ENCODE results near the gene PHKG1. TPM values are rescaled to one million over a fixed set of nuclear protein-coding genes. Genes with fewer than 3 reads are reported as not detected.
"Not testable (repeated sequence)": the region's sequence is repeated elsewhere in the genome, so short reads cannot be mapped to it uniquely, and the experiment has no call there.

Gene PHKG1
- 0.99 and 1.1 TPM in 2 replicates for total RNA-seq
- long read RNA-seq: 0 reads

DNA sequence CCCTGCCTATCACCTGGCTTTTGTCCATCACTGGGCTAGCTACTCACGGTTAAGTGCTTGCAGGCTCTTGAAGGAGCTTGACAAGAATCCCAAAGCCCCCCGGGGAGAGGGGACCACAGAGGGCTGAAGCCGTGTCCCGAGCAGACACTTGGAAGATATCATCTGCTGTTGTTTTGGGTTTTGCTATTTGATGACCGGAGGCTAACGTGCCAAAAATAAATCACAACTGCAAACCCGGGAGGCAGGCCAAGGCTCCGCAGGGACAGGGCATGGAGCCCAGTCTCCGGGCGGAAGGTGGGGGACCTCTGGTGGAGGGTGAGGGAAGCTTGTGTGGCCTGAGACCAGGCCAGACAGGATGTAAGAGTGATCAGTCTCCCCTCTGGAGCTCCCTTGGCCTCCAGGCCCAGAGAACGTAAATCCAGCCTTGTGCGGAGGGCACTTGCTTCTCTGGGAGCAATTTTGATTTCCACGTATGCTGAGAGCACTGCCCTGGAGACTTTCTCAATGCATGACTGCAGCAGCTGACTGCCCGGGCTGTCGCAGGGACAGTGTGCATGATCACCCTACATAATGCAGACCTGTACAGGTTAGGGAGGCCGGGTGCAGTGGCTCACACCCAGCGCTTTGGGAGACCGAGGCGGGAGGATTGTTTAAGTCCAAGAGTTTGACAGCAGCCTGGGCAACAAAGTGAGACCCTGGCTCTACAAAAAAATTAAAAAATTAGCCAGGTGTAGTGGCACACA is at the start of gene PHKG1:
TSS of gene PHKG1 (minus strand) at position 164 of the 743 bp plus-strand sequence. CDS start 4,011 bp downstream, outside the sequence.
- peaks cover 3% of the 10 kb centered on the region for H3K36me3 Mint-ChIP-seq (ENCODE audit: unreplicated experiment)

DNA sequence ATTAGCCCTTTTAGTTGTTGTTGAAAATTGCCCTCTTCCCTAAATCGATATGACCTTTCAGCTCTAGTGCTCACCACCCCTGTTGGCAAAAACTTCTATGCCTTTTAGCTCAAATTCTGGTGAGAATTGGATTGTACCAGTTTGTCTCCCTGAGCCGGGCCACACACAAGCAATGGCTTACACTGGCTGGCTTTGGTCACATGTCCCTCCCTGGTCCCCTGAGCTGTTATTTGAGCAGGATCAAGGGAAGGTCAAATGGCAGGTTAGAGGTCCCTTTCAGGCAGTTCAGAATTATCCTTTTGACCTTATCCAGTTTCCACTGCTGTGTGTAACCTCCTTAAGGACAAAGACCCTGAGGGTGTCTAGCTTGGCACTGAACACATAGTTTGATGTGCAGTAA is 38.3 kb upstream of the PHKG1 start:
- H3K4me3 Mint-ChIP-seq (ENCODE audit: unreplicated experiment); H3K27ac Mint-ChIP-seq (ENCODE audit: unreplicated experiment); H3K36me3 Mint-ChIP-seq (ENCODE audit: unreplicated experiment); H3K4me1 Mint-ChIP-seq (ENCODE audit: unreplicated experiment); H3K9me3 Mint-ChIP-seq (ENCODE audit: unreplicated experiment); H3K27me3 Mint-ChIP-seq (ENCODE audit: unreplicated experiment); DNase-seq (ENCODE audit: extremely low spot score, unreplicated experiment): not testable (repeated sequence)

More for the DNA sequence above, at the start of gene PHKG1:
- Mint-ChIP-seq H3K27ac (ENCODE audit: unreplicated experiment) (peak within 1 kb of the TSS; percentile 59), H3K9me3 (ENCODE audit: unreplicated experiment) (no peaks in the 10 kb centered on the region), H3K4me1 (ENCODE audit: unreplicated experiment) (peaks cover 13% of the 10 kb centered on the region), H3K27me3 (ENCODE audit: unreplicated experiment) (no peaks in the 10 kb centered on the region), H3K4me3 (ENCODE audit: unreplicated experiment) (no peak within 1 kb of the TSS)
- TF ChIP-seq, protein P1, sequence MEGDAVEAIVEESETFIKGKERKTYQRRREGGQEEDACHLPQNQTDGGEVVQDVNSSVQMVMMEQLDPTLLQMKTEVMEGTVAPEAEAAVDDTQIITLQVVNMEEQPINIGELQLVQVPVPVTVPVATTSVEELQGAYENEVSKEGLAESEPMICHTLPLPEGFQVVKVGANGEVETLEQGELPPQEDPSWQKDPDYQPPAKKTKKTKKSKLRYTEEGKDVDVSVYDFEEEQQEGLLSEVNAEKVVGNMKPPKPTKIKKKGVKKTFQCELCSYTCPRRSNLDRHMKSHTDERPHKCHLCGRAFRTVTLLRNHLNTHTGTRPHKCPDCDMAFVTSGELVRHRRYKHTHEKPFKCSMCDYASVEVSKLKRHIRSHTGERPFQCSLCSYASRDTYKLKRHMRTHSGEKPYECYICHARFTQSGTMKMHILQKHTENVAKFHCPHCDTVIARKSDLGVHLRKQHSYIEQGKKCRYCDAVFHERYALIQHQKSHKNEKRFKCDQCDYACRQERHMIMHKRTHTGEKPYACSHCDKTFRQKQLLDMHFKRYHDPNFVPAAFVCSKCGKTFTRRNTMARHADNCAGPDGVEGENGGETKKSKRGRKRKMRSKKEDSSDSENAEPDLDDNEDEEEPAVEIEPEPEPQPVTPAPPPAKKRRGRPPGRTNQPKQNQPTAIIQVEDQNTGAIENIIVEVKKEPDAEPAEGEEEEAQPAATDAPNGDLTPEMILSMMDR (IDR thresholded peaks at IDR 0.05): peak; percentile 49
- peak; percentile 87 for DNase-seq (ENCODE audit: extremely low spot score, unreplicated experiment)

DNA sequence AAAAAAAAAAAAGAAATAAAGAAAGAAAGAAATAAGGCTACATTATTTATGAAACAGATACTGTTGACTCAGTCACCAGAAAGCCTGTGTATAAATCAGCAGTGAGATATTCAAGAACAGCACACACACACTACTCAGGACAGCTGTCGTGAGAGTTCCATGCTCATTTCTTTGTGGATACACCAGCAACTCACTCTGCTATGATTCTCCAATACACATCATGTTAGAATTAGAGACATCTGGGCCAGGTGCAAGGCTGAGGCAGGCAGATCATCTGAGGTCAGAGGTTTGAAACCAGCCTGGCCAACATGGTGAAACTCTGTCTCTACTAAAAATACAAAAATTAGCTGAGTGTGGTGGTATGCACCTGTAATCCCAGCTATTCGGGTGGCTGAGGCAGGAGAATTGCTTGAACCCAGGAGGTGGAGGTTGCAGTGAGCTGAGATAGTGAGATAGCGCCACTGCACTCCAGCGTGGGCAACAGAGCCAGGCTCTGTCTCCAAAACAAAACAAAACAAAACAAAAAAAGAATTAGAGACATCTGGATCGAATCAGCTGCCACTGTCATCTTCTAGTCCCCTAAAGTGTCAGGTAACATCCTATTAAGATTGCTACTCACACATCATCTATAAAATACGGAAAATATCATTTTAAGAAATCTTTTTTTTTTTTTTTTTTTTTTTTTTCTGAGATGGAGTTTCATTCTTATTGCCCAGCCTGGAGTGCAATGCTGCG is 34.7 kb upstream of the PHKG1 start:
- no peak for DNase-seq (ENCODE audit: extremely low spot score, unreplicated experiment)
- no peak overlapping the region for H3K27ac Mint-ChIP-seq (ENCODE audit: unreplicated experiment)
- no peak overlapping the region for H3K4me3 Mint-ChIP-seq (ENCODE audit: unreplicated experiment)
- no peaks in the 10 kb centered on the region for H3K36me3 Mint-ChIP-seq (ENCODE audit: unreplicated experiment)
- H3K27me3 Mint-ChIP-seq (ENCODE audit: unreplicated experiment): no peaks in the 10 kb centered on the region
- H3K9me3 Mint-ChIP-seq (ENCODE audit: unreplicated experiment): no peaks in the 10 kb centered on the region
- TF ChIP-seq, protein P1 (IDR thresholded peaks at IDR 0.05): no peak
- no peaks in the 10 kb centered on the region for H3K4me1 Mint-ChIP-seq (ENCODE audit: unreplicated experiment)

DNA sequence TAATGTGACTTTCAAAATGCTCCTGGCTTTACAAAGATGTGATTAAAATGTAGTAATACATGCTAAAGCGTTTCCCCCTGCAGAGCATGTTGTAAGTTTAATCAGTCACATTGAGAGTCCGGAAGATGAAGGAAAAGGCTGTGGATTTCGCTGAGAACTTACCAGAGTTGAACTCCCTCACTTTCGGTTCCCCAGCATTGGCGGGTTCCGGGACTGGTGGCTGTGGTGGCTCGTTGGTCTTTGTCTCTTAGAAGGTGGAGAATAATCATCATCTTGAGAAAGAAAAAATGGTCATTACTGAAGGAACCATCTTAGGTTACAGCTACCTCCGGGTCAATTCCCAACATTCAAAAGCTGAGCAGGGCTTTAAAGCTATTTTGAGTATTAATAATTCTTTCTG is 33.1 kb upstream of the PHKG1 start:
- Mint-ChIP-seq H3K36me3 (ENCODE audit: unreplicated experiment) (no peaks in the 10 kb centered on the region), H3K4me3 (ENCODE audit: unreplicated experiment) (no peak overlapping the region), H3K9me3 (ENCODE audit: unreplicated experiment) (no peaks in the 10 kb centered on the region), H3K27me3 (ENCODE audit: unreplicated experiment) (no peaks in the 10 kb centered on the region), H3K4me1 (ENCODE audit: unreplicated experiment) (no peaks in the 10 kb centered on the region), H3K27ac (ENCODE audit: unreplicated experiment) (no peak overlapping the region)
- DNase-seq (ENCODE audit: extremely low spot score, unreplicated experiment): no peak
- TF ChIP-seq, protein P1 (IDR thresholded peaks at IDR 0.05): no peak

DNA sequence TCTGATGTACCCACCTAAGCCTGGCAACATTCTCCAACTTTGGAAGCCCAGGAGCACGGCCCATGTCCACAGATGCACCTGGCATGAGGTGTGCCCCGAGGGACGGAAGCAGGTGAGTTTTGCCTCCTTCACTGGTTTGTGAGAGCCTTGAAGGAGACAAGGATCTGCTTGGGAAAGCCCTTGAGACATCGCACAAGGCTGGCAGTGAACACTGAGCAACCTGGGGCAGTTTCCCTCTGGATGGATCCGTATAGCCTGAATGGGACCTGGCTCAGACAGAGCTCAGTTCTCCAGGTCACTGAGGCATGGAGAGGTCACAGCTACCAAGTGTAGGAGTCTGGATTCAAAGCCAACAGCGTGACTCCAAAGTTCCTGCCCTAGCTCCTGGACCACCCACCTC is 32.2 kb upstream of the PHKG1 start:
- Mint-ChIP-seq H3K4me3 (ENCODE audit: unreplicated experiment) (no peak overlapping the region), H3K9me3 (ENCODE audit: unreplicated experiment) (no peaks in the 10 kb centered on the region), H3K4me1 (ENCODE audit: unreplicated experiment) (no peaks in the 10 kb centered on the region), H3K36me3 (ENCODE audit: unreplicated experiment) (no peaks in the 10 kb centered on the region), H3K27ac (ENCODE audit: unreplicated experiment) (no peak overlapping the region), H3K27me3 (ENCODE audit: unreplicated experiment) (no peaks in the 10 kb centered on the region)
- no peak for DNase-seq (ENCODE audit: extremely low spot score, unreplicated experiment)
- TF ChIP-seq, protein P1 (IDR thresholded peaks at IDR 0.05): no peak
